Renal cortex interstitium (tissue), 15 donors: ENCODE data around the gene NPM3. TPM values are rescaled to one million over a fixed set of nuclear protein-coding genes. Genes with fewer than 3 reads are reported as not detected.
A peak's percentile ranks its signal among the peaks of the same experiment; 100 is the strongest.

Experiments used
- DNase-seq, 11 donors: peaks; one replicate each; pipeline ENCODE4 v3.0.0-alpha.2; 2013; ENCODE audit warnings: low read depth in 9 of 11, low spot score in 4 of 11; ENCODE audit errors: extremely low read depth in 1 of 11
- long read RNA-seq, 16 experiments: transcript quantifications; one replicate each; lab custom pipeline, GENCODE V29; 2026
- polyA plus RNA-seq, 3 donors: library from polyadenylated mRNA; unstranded; fragments of 120-200 nt; gene quantifications; one replicate each; pipeline ENCODE4 v1.2.1, GENCODE V29; 2013; ENCODE audit not compliant: insufficient read length in 3 of 3

NPM3 gene, protein sequence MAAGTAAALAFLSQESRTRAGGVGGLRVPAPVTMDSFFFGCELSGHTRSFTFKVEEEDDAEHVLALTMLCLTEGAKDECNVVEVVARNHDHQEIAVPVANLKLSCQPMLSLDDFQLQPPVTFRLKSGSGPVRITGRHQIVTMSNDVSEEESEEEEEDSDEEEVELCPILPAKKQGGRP
- 10 to 100 TPM; 53.1 to 71.5 (median 63.0) TPM for polyA plus RNA-seq
- long read RNA-seq, donor 1, transcript NPM3-201 (6 exons, 877 nt), result major isoform, 22 of 23 reads
- long read RNA-seq, donor 1, partial matches to known transcripts, result 0 of 23 reads
- long read RNA-seq, donor 1, other reads (novel, unspliced or antisense), result 0 of 23 reads
- long read RNA-seq, donor 2, transcript NPM3-201 (6 exons, 877 nt), result major isoform, 30 of 33 reads
- long read RNA-seq, donor 2, partial matches to known transcripts, result 0 of 33 reads
- long read RNA-seq, donor 2, other reads (novel, unspliced or antisense), result 0 of 33 reads
- long read RNA-seq, donor 3, transcript NPM3-201 (6 exons, 877 nt), result major isoform, 29 of 35 reads
- long read RNA-seq, donor 3, partial matches to known transcripts, result 5 of 35 reads
- long read RNA-seq, donor 3, other reads (novel, unspliced or antisense), result 0 of 35 reads
- long read RNA-seq, donor 4, transcript NPM3-201 (6 exons, 877 nt), result major isoform, 26 of 33 reads
- long read RNA-seq, donor 4, partial matches to known transcripts, result 7 of 33 reads
- long read RNA-seq, donor 4, other reads (novel, unspliced or antisense), result 0 of 33 reads
- long read RNA-seq, donor 5, result 0 reads
- long read RNA-seq, donor 6, transcript NPM3-201 (6 exons, 877 nt), result major isoform, 18 of 19 reads
- long read RNA-seq, donor 6, partial matches to known transcripts, result 0 of 19 reads
- long read RNA-seq, donor 6, other reads (novel, unspliced or antisense), result 0 of 19 reads
- long read RNA-seq, donor 7, transcript NPM3-201 (6 exons, 877 nt), result major isoform, 42 of 53 reads
- long read RNA-seq, donor 7, partial matches to known transcripts, result 11 of 53 reads
- long read RNA-seq, donor 7, other reads (novel, unspliced or antisense), result 0 of 53 reads
- long read RNA-seq, donor 8, transcript NPM3-201 (6 exons, 877 nt), result major isoform, 42 of 42 reads
- long read RNA-seq, donor 8, partial matches to known transcripts, result 0 of 42 reads
- long read RNA-seq, donor 8, other reads (novel, unspliced or antisense), result 0 of 42 reads
- long read RNA-seq, donor 9, transcript NPM3-201 (6 exons, 877 nt), result major isoform, 33 of 34 reads
- long read RNA-seq, donor 9, partial matches to known transcripts, result 0 of 34 reads
- long read RNA-seq, donor 9, other reads (novel, unspliced or antisense), result 0 of 34 reads
- long read RNA-seq, donor 10, transcript NPM3-201 (6 exons, 877 nt), result major isoform, 43 of 43 reads
- long read RNA-seq, donor 10, partial matches to known transcripts, result 0 of 43 reads
- long read RNA-seq, donor 10, other reads (novel, unspliced or antisense), result 0 of 43 reads
- long read RNA-seq, donor 11, transcript NPM3-201 (6 exons, 877 nt), result major isoform, 14 of 15 reads
- long read RNA-seq, donor 11, partial matches to known transcripts, result 0 of 15 reads
- long read RNA-seq, donor 11, other reads (novel, unspliced or antisense), result 0 of 15 reads
- long read RNA-seq, donor 12, transcript NPM3-201 (6 exons, 877 nt), result major isoform, 17 of 17 reads
- long read RNA-seq, donor 12, partial matches to known transcripts, result 0 of 17 reads
- long read RNA-seq, donor 12, other reads (novel, unspliced or antisense), result 0 of 17 reads
- long read RNA-seq, donor 13, result 0 reads
- long read RNA-seq, donor 14, transcript NPM3-201 (6 exons, 877 nt), result major isoform, 19 of 26 reads
- long read RNA-seq, donor 14, partial matches to known transcripts, result 7 of 26 reads
- long read RNA-seq, donor 14, other reads (novel, unspliced or antisense), result 0 of 26 reads
- long read RNA-seq, donor 15, transcript NPM3-201 (6 exons, 877 nt), result major isoform, 13 of 15 reads
- long read RNA-seq, donor 15, partial matches to known transcripts, result 0 of 15 reads
- long read RNA-seq, donor 15, other reads (novel, unspliced or antisense), result 0 of 15 reads
- long read RNA-seq, donor 16, transcript NPM3-201 (6 exons, 877 nt), result major isoform, 94 of 95 reads
- long read RNA-seq, donor 16, partial matches to known transcripts, result 0 of 95 reads
- long read RNA-seq, donor 16, other reads (novel, unspliced or antisense), result 0 of 95 reads

DNA sequence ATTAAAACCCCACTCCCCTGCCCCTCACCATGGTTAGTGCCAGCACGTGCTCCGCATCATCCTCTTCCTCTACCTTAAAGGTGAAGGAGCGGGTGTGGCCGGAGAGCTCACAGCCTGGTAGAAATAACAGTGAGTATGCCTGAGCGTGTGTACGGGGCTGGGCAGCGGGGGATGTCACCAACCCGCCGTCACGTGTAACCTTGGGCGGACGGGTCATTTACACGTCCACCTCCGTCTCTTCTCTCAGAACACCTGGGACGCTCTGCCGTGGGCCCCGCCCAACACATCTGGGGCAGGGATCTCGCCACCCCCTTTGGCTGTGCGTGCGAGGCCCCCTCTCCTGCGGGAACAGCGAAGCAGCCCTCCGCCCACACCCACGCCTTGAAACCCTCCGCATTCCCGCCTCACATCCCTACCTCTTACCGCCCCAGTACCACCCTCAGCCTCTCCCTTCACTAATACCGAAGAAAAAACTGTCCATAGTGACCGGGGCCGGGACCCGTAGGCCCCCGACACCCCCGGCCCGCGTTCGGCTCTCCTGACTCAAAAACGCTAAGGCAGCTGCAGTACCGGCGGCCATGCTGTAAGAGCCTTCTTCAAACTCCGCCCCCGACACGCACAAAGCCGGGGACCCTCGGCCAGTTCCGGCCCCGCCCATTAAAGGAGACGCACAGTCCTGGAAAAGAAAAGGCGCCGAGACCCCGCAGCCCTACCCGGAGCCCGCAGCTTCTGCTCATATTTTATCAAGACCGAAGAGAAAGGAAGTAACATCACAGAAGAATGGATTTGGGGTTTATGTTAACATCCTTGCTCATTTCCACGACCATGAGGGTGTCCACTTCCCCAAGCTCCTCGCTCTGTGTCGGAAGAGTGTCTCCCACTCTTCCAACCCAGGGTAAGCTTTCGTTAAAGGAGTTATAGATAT, at the start of gene NPM3:
Gene NPM3 (minus strand): TSS at position 636 of the 925 bp plus-strand sequence. CDS start 56 bp downstream, at position 580.
- DNase-seq, result peak in 10 of 11 donors; percentile 46 to 82 (median 78)

DNA sequence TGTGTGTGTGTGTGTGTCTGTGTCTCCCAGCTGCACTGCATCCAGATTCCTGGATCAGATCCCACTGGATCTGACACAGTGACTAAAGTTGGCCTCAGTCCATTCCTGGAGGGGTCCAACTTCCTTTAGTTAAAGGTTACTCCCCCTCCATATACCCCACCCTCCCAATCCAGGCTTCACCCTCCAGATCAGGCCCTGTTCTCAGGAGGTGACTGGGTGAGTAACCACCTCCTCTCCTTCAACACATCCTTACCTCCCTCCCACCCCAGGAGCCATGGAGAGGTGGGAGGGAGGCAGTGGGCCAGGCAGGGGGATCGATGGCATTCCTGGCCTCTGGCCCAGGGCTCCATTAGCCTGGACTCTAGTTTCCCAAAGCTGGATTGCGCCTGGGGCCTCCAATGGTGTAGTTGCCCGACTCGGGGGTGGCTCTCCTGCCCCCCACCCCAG, 49.1 kb upstream of the NPM3 start:
- no peak for DNase-seq

DNA sequence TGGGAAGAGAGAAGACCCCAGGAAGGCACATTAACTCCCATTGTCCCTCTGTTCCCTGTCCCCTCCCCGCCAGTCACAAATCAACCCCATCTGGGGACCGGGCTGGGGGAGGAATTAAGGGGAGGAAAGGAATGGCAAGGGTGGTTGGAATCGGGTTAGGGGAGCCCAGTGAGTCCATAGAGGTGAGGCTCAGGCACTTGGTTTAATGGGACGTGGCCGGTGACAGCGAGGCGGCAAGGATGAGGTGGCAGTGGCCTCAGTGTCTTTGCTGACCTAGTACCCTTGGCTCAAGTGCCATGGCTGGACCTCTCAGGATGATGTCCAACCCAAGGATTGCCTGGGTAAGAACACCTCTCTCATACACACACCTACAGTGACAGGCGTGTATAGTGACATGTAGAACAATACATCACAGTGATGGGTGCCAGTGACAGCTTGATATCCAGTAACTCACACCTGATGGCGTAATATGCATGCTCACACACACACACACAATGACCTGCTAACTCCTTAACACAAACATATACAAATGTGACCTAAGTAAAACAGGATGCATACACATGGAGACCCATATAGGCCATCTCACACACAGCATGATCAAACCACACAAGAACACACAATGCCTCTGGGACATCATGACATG, 48.0 kb upstream of the NPM3 start:
- DNase-seq, result no peak

DNA sequence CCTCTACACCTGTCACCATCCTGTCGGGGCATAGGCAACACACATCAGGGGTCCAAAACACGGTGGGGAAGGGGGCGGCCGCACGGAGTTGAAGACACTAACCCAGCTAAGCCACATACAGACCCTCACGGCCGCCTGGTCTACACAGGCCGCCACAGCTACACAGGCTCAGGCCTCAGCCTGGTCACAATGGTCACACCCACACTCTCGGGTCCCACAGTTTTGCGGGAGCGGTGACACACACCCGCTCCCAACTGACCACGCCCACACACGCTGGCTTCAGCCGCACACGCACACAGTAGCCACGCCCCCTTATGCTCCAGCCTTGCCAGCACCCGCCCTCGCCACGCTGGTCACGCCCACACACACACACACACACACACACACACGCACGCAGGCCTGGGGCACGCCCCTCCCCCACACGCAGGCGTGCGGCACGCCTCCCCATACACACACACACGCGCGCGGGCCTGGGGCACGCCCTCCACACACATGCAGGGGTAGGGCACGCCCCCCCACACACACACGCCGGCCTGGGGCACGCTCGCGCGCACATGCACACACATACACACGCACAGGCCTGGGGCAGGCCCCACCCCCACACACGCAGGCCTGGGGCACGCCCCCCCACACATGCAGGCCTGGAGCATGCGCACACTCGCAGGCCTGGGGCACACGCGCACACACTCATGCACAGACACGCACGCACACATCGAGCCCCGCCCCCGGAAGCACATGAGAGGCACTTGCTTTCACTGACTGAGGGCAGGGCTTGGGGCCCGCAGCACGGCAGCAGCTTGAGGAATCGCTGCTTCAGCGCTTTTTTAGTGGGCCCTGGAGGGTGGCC, 47.3 kb upstream of the NPM3 start:
- peak in 8 of 11 donors; percentile 79 to 88 (median 84) for DNase-seq

DNA sequence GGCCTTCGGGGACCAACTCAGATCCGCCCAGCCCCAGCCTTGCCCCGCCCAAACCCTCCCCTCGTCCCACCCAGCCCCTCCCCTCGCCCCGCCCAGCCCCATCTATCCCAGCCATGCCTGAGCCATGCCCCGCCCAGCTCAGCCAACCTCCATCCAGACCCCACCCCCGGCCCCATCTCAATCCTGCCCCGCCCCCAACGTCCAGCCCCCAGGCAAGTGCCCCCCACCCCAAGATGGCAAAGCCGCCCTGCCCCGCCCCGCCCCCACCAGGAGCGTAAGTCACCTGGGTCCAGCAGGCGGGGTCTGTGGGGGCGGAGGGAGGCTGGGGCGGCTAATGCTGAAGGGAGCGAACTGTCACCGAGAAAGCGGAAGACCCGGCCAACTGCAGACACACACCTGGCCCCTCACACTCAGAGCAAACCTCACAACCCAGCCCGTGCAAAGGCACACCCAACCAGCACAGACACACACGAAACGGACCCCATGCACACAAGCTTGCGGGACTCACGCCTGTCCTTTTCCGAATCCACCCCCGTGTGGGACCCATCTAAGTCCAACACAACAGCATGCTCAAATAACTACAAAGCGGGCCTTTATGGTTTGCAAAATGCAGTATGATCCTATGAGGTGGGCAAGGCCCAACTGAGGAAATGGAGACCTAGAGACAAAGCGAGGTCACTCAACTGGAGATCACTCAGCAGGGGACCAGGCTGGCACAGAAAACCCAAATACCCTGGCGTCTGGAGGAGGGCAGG, 46.5 kb upstream of the NPM3 start:
- DNase-seq, result peak in 2 of 11 donors; percentile 44 to 46

DNA sequence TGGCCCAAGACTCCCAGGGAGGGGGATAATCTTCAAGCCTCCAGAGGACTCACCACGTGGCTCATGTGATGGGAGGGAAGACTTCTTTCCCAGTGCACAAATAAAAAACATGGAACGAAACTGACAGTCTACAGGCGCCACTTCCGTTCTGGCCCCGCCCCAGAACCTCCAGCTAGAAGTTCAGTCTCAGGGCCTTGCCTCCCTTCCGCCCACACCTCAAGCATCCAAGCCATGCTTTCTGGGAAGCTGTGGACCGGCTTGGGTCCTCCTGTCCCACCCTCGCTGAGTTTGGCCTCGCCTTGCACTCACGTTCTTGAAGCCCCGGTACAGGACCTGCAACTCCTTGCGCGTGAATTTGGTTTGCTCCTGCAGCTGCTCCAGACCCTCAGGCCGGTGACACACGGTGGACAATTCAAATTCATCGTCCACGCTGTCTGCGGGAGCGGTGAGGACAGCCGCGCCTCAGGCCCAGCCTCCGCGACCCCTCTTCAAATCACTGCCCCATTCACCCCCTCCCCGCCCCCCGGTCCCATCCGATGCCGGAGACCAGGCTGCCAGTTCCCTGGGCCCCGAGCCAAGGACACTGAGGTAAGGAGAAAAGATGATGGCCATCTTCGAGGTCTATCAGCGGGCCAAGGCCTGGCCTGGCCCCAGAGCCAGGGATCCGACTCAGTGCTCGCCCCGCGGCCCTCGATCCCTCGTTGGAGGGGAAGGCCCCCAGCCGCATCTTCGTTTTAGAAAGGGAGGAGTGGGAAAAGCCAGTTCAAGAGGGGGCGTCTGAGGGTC, 45.7 kb upstream of the NPM3 start:
- DNase-seq, result no peak

DNA sequence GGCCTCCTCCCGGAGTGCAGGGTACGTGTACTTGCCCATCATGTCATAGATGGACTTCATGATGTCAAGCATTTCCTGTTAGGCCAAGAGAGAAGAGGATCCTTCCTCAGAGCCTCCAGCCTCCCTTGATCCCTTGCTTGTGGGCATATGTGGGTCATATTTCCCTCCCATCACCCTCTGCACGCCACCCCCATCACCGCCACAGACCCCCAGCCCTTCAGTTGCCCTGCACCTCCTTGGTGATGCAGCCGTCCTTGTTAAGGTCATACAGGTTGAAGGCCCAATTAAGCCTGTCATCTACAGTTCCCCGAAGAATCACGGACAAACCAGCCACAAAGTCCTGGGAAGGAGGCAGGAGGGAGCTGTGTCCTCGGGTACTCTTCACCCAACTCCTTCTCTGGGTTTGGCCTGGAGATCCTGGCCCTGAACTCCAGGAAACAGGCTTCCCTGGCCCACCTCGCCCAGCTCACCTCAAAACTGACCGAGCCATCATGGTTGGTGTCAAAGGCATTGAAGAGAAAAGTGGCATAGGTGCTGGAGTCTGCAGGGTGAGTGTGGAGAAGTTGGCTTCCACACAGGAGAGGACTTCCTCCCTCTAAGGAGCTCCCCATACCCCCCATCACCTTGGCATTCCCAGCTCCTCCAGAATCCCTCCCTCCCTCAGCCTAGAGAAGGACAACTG, 44.8 kb upstream of the NPM3 start:
- DNase-seq, result no peak

DNA sequence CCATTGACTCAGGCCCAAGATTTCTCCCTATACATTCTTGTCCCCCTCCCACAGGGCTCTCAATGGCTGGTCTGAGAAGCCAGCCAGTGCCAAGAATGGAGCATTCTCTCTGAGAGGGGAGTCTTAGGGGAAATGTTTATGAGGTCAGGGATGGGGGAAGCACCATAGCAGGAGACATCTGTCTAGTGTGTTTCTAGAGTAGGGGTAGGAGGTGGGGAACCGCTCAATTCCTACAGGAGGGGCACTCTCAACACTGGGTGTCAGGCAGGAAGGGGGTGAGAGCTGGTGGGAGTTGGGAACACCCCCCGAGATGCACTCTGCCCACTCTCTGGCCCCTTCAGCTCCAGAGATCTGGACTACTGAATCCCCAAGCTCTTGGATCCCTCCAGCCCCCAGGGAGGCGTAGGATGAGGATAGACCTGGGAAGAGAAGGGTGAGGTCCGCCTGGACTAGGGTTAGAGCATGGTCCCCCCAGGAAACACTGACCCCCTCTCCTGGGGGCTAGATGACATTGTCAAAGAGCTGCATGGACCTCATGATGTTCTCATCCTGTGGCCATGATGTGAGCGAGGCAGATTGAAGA, 43.7 kb upstream of the NPM3 start:
- DNase-seq, result no peak

DNA sequence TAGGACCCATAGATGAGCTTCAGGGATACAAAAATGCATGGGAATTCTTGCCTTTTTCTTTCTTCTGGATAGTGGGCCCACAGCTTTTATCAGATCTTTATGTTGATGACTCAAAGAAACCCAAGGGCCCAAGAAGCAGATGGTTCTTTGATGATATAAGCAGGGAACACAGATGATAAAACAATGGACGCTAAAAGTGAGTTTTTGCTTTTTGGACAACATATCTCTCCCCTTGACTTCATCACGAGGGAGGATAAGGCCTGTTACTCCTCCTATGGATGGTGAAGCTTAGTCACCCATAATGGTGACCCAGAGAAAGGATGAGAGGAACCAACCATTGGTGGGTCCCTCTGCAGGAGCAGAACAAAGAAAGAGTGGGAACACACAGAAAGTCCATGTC, 41.5 kb upstream of the NPM3 start:
- DNase-seq, result no peak

DNA sequence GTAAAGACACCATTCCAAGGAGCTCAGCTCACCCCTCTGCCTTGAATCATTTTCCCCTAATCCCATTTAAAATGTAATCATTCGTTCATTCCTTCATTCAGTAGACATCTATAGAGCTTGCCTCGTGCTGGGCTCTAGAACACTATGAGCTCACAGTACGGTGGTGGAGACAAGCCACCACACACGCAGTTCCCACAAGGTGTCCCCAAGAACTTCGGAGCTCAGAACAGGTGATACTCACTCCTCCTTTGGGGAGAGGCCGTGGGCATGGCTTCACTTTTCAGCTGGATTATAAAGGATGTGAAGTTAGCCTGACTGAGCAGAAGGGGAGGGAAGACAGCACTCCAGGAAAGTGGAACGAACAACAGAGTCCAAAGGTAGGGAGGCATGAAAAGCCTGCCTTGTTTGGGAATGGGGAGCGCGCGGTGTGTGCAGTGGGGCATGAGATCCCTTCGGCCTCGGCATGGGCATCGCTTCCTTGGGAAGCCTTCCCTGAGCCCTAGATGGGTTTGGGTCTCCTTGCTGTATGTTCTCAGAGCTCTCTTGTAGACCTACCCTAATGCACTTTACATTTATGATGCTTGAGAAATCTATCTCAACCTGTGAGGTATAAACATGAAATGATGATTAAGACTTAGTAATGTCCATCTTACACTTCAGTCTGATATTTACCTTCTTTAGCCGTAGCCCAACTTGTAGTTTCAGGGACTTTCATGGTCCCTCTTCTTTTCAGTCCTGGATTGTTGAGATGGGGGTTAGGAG, 35.8 kb upstream of the NPM3 start:
- DNase-seq, result no peak

DNA sequence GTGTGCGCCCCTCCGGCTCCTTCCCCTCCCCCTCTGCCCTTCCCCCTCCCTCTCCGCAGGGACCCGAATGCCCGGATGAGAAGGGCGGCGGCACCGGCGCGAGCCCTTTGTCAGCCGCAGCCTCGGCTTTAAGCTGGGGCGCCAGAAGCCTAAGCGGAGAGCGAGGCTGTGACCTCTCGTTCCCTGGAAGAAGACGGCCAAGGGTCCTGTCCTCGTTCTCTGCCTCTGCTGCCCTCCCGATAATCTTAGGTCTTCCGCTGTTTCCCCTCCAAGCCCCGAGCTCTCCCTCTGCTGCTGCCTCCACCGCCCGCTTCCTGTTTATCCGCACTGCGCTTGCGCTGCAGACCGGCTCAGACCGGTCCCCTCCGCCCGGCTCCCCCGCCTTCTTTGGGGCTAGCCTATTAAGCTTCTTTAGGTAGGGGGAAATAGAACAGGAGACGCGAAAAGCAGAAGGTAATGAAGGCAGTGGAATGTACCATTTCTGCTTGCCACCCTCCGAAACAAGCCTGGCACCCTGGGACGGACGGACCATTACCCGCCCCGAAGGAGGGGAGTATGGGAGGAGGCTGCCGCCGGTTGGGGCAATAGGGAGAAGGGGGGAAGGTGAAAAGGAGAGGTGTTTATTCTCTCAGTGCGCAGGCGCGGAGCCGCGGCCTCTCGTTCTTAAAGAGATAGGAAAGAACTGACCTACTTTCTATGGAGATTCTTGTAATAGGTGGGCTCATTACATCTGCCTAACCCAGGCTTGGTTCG, 35.0 kb upstream of the NPM3 start, which contains the start of gene OGA:
Gene OGA (minus strand): TSS at position 326 of the 753 bp plus-strand sequence. CDS start 422 bp downstream, outside the sequence.
- DNase-seq, result peak; percentile 94 to 99 (median 97)
